ENCODE results near the gene CERS5.

CERS5 gene

DNA sequence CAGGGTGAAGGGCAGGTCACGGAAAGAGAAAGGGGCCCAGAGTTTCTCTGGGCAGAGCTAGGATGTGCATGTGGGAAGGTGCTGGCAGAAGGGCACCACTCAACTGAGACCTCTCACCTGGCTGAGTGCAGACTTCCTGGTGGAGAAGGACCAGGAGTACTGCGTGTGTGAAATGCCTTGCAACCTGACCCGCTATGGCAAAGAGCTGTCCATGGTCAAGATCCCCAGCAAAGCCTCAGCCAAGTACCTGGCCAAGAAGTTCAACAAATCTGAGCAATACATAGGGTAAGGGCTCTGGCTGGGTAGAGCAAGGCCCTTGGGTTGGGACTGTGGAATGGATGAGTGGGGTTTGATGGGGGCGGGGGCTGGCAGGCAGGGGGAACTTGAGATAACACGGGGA lies 87.4 kb downstream of the CERS5 start:
- ChIA-PET CTCF (no interaction called here), POLR2A (no interaction called here)
- no peak for TF ChIP-seq SP1 (IDR thresholded peaks at IDR 0.05)
- TF ChIP-seq FOXM1 (IDR thresholded peaks at IDR 0.05; ENCODE audit: borderline replicate concordance): no peak
- TF ChIP-seq ZNF384 (IDR thresholded peaks at IDR 0.05): no peak
- TF ChIP-seq L3MBTL2 (conservative IDR thresholded peaks at IDR 0.05): no peak
- TF ChIP-seq HDGF (IDR thresholded peaks at IDR 0.05; ENCODE audit: borderline replicate concordance): no peak
- TF ChIP-seq LEF1 (IDR thresholded peaks at IDR 0.05; ENCODE audit: borderline replicate concordance): no peak
- TF ChIP-seq ELF4 (IDR thresholded peaks at IDR 0.05): no peak
- TF ChIP-seq BHLHE40 (IDR thresholded peaks at IDR 0.05; ENCODE audit: borderline replicate concordance): no peak
- no peak for TF ChIP-seq CTBP1 (IDR thresholded peaks at IDR 0.05; ENCODE audit: borderline replicate concordance)
- TF ChIP-seq SUZ12 (IDR thresholded peaks at IDR 0.05): no peak
- no peak for TF ChIP-seq ARNT (IDR thresholded peaks at IDR 0.05)
- TF ChIP-seq PKNOX1 (IDR thresholded peaks at IDR 0.05): no peak
- TF ChIP-seq NFRKB (IDR thresholded peaks at IDR 0.05): no peak
- TF ChIP-seq FOXA1 (IDR thresholded peaks at IDR 0.05): no peak
- no peak for TF ChIP-seq FOXK2 (IDR thresholded peaks at IDR 0.05)
- no peak for TF ChIP-seq TARDBP (IDR thresholded peaks at IDR 0.05)
- no peak for DNase-seq (ENCODE audit: extremely low spot score)

Data from HEK293T (cell line).